ENCODE data around the gene SFXN3.

SFXN3 gene

DNA sequence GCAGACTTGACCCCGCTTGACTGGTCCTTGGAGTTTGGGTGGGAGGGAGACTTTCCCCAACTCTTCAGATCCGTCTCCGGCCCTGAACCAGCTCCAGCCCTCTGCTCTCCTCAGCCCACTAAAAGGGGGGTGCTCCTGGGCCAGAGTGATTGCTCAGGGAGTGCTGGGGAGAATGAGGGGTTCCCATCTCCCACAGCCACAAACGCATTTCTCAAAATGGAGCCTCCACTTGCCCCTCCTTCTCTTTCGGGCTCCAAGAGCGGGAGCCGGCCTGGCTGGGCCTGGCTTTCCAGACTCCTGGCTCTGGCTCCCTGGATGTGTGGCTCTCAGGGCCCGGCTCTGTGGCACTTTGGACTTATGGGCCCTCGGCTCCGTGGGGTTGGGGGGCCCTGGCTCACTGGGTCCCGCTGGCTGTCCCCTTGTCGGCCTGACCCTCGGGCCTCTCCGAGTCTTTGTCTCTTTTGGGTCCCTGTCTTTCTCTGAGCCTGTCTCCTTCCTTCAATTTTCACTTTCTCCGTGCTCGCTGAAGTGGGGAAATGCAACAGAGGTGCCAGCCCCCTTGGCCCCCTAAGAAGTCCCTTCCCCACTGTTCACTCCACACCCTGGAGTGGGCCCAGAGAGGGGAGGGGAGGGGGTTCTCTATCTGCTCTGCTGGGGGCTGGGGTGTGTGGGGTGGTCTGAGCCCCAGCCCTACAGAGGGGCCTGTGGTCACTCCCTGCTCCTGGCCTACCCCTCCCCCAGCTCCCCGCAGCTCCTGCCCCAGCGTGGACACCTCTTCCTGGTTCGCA is 30.7 kb upstream of the SFXN3 start:
- DNase-seq, result no peak

DNA sequence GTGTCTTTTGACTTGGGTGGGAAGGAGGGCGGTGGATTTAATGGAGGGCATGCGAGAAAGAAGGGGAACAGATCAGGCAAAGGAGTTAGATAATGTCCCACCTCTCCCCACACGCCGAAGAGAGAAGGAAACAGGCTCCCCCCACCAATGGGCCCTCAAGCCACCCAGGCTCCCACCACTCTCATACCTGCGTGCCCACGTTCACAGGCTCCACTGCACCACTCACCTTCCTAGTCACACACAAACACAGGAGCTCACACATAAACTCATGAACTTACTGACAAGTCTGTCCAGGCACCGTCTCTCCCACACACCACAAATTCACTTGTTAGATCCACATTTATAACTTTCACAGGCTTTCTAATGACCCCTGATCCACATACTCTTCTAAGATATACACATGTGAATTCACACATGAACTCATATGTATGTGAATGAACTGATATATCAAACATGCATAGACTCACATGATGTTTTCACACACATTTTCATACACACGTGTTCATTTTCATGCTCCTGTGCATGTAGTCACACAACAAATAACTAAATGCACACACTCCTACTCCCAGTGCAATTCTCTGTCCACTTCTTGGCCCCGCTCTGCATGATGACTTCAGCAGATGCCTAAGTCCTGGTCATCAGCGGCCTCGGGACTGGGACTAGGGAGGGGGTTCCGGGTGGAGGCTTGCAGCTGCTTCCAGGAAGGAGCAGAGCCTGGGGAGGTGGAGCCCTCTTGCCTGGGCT is 29.9 kb upstream of the SFXN3 start:
- DNase-seq, result no peak

- no peak for DNase-seq
Measured at GRCh38 chr10:101001659-101002035, 29.4 kb upstream of the SFXN3 start.

- no peak for DNase-seq
Measured at GRCh38 chr10:101002456-101002855, 28.6 kb upstream of the SFXN3 start.

DNA sequence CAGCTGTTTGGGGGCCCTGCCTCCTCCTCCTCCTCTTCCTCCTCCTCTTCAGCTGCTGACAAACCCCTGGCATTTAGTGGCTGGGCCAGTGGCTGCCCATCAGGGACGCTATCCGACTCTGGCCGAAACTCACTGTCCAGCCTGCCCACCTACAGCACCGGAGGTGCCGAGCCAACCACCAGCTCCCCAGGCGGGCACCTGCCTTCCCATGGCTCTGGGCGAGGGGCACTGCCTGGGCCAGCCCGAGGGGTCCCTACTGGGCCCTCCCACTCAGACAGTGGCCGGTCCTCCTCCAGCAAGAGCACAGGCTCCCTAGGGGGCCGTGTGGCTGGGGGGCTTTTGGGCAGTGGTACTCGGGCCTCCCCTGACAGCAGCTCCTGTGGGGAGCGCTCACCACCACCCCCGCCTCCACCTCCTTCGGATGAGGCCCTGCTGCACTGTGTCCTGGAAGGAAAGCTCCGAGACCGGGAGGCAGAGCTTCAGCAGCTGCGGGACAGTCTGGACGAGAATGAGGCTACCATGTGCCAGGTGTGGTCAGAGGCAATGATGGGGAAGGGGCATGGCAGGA is 27.3 kb upstream of the SFXN3 start:
- DNase-seq, result no peak

DNA sequence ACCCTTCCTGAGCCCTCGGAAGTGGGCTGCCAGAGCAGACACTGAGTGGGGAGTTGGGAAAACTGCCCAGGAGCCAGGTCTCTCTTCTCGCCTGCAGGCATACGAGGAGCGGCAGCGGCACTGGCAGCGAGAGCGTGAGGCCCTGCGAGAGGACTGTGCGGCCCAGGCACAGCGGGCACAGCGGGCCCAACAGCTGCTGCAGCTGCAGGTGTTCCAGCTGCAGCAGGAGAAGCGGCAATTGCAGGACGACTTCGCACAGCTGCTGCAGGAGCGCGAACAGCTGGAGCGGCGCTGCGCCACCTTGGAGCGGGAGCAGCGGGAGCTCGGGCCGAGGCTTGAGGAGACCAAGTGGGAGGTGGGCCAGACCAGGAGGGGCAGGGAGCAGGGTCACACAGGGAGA is 25.7 kb upstream of the SFXN3 start:
- no peak for DNase-seq

DNA sequence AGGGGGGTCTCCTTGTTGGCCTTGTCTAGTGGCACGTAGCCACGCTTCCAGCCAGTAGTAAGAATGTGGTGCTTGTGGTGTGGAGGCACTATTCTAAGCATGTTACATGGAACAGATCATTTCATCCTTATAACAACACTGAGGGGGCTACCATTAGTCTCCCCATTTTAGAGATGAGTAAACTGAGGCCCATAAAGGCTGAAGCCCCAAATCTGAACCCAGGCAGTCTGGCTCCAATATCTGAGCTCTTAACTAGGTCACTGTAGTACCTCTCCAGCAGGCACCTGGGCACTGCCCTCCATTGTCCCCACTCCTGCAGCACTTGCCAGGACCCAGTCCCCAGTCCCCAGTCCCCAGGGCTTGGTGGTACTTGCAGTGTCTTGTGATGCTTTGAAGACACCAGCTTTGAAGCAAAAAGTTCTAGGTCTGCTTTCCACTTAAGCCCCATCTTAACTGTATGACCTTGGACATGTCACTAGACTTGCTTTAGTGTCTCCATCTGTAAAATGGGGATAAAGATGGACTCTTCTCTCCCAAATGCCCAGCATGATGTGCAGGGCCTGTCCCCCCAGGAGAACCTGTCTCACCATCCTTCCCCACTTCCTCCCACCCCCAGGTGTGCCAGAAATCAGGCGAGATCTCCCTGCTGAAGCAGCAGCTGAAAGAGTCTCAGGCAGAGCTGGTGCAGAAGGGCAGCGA is 25.0 kb upstream of the SFXN3 start:
- DNase-seq, result no peak

GRCh38 chr10:101006593-101007098 is 24.4 kb upstream of the SFXN3 start:
- DNase-seq, result no peak

GRCh38 chr10:101007099-101007711 is 23.8 kb upstream of the SFXN3 start:
- DNase-seq, result no peak

DNA sequence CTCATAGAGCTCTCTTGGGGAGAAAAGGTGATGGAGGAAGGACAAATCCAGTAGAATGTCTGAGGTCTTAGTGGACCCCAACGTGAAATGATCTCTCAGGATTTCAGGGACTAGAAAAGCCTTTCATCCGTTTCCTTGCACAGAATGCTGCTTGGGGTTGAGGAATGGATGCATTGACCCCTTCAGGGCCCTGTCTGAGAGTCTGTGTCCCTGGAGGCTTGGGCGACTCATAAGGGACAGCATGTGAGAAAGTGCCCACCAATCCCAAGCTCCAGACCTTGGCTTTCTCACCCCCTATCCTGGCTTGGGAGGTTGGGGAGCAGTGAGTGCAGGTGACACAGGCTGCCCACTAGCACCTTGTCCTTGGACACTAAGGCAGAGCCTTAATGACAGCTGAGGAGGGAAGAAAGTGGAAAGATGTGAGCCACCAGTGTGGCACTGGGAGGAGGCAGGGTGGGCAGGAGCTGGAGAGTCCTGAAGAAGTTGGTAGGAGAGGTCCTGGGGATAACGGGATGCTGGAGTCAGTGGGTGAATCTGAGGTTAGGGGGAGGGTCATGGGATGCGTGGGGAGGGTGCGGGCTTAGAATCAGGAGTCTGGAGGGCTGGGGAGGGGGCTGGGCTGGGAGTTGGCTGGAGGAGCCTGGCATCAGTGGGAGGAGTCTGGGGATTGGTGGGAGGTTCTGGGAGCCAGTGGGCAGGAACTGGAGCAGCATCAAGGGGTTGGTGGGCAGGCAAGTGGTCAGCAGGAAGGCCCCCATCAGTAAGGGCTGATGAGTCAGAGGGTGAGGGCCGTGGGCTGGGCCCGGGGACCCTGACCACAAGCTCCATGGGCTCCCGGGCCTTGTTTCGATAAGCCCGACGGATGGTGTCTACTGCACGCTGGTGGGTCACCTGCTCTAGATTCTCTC is 22.9 kb upstream of the SFXN3 start:
- DNase-seq, result no peak

- DNase-seq, result no peak
Measured at GRCh38 chr10:101008823-101009423, 22.1 kb upstream of the SFXN3 start.

DNA sequence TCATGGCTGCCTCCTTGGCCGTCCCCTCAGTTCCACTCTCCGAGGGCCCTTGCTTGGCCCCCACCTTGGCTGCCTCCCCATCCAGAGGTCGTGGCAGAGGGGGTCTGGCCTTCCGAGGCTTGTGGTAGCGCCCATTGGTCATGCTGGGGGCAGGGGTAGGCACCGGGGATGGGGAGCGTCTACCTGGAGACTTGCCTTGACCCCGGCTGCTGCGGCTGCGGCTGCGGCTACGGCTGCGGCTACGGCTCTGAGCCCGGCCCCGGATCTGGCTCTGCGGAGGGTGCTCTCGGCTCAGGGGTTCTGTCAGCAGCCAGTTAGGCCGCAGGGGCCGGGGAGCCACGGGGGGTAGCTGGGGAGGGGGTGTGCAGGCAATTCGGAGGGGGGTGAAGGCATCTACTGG is 20.7 kb upstream of the SFXN3 start:
- no peak for DNase-seq

GRCh38 chr10:101011517-101012423 is 19.3 kb upstream of the SFXN3 start:
- DNase-seq, result no peak

- peak; percentile 73 for DNase-seq
Measured at GRCh38 chr10:101012525-101013364, 18.3 kb upstream of the SFXN3 start.

DNA sequence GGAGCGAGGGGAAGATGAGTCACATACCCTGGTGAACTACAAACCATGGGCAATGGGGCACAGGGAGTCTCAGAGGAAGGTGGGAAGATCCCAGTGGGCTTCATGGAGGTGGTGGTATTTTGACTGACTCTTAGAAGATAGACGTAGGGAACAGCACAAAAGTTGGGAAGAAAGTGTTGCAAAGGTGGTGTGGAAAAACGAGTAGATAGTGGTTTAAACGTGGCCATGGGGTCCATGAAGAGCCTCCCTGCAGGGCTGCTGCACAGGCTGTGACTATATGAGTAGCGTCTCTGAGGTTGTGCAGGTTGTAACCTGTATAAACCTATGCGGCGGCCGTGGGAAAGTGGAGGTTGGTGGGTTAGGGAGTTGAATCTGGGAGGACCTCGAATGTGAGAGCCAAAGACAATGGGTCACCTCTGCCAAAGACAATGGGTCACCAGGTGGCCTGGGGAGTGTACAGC is 17.6 kb upstream of the SFXN3 start:
- DNase-seq, result no peak

GRCh38 chr10:101014230-101014884 is 16.7 kb upstream of the SFXN3 start:
- DNase-seq, result peak; percentile 78

- no peak for DNase-seq
Measured at GRCh38 chr10:101014966-101015581, 16.0 kb upstream of the SFXN3 start.

DNA sequence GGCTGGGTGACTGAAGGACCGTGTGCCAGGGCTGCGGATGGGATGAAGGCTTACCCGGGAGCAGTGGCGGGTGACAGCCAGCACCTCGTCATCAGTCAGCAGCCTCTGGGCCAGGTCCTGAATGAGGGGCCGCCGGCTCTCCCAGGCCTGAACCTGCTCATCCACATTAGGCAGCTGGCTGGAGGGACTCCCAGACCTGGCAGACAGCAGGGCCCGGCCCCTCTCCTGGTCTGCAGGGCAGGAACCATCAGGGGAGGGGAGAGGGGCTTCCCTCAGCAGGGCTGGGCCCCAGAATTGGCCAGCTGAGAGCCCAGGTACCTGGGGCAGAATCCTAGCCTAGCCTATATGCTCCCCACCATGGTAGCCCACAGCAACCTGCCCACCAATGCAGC is 15.5 kb upstream of the SFXN3 start:
- no peak for DNase-seq
